ENCODE measurements around the gene BPIFB3.

- no peak for TF ChIP-seq POLR2A (IDR thresholded peaks at IDR 0.05)
- no peak for TF ChIP-seq CTCF (IDR thresholded peaks at IDR 0.05)
- no peak for TF ChIP-seq EP300 (IDR thresholded peaks at IDR 0.05)
These were observed 12.1 kb downstream of the BPIFB3 start for GRCh38 chr20:33065785-33066184.
